T-helper 1 cell (primary cell): Measurements from ENCODE around the gene USP9X.
"Not testable (repeated sequence)": the region's sequence is repeated elsewhere in the genome, so short reads cannot be mapped to it uniquely, and the experiment has no call there.

Experiments
- DNase-seq, 5 donors: peaks; one replicate each; pipeline ENCODE4 v3.0.0-alpha.2; 2012 to 2020

The USP9X gene

DNA sequence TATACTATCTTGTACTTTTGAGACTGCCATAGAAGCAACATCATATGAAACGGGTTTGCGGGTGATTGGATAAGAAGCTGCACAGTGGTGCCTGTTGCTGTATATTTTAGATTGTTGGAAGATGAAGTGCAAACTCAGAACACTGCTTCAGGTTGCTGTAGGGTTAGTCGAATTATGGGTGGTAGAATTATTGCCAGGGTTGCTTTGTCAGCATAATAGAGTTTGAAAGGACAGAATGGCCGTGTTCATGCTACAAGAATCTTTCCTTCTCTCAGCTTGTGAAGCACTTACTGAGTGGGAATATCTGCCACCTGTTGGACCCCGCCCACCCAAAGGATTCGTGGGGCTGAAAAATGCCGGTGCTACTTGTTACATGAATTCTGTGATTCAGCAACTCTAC lies 115.5 kb downstream of the USP9X start:
- DNase-seq, result no peak

DNA sequence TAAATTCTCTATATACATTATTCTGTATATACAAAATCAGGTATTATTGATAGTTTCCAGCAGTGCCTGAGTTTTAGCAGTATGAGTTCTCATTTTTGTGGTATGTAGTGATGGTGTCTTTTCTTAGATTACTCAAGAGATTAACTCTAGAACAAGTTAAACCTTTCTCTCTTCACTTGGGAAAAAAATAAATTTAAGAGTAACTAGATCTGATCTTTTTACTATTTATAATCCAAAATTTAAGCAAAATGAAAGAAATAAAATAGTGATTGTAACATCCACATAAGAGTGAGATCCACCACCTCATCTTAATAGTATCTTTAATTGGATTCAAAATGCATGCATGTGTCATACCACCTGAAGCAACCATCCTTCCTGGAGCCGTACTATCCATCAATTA lies 124.6 kb downstream of the USP9X start:
- DNase-seq, result no peak

DNA sequence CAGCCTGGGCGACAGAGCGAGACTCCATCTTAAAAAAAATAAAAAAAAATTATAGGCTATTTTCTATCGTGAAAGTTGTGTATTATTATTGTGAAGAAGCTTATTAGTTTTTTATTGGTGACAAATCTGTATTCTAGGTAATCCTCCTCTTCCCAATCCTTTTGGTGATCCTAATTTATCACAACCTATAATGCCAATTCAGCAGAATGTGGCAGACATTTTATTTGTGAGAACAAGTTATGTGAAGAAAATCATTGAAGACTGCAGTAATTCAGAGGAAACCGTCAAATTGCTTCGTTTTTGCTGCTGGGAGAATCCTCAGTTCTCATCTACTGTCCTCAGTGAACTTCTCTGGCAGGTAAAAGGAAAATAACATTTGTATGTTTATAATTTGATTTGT lies 139.4 kb downstream of the USP9X start:
- no peak for DNase-seq

DNA sequence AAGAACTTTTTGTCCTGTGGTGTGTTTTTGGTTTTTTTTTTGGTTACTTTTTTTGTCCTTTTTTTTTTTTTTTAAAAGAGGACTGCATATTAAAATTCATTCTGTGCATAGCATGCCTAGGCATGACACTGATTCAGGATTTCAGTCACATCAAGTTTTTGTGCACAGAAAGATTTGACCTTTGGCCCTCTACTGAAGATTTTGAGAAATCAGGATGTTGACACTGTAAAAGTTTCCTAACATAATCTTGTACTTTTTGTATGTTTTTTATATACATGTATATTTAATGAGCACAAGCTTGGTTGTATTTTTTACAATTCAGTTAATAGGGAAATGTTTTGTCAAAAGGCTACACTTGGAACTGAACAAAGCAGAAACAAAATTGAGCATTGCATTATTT lies 148.7 kb downstream of the USP9X start:
- no peak for DNase-seq

DNA sequence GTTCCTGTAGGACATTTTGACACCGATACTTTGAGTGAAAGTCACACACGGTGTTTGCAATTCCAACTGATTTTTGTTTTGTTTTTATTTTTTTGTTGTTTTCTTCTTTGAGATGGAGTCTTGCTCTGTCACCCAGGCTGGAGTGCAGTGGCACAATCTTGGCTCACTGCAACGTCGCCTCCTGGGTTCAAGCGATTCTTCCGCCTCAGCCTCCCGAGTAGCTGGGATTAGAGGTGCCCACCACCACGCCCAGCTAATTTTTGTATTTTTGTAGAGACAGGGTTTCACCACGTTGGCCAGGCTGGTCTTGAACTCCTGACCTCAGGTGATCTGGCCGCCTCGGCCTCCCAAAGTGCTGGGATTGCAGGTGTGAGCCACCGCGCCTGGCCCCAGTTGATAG lies 149.2 kb downstream of the USP9X start:
- not testable (repeated sequence) for DNase-seq

DNA sequence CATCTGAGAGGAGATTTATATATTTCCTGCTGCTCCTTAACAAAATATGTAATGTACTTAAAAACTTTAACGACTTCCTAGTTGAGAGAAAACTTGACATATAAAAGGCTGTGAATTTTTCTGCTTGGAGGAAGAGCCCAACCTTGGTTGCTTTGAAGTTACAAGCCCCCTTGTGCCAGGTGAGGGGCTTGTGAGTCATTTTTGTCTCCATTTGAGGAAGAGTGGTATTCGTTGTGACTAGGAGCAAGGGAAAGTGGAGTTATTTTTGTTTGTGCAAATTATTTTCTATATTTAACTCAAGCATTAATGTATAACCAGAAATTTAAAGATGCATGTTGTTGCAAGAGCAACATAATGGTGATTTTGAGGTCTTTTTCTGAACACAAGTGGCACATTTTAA lies 149.7 kb downstream of the USP9X start:
- DNase-seq, result no peak

DNA sequence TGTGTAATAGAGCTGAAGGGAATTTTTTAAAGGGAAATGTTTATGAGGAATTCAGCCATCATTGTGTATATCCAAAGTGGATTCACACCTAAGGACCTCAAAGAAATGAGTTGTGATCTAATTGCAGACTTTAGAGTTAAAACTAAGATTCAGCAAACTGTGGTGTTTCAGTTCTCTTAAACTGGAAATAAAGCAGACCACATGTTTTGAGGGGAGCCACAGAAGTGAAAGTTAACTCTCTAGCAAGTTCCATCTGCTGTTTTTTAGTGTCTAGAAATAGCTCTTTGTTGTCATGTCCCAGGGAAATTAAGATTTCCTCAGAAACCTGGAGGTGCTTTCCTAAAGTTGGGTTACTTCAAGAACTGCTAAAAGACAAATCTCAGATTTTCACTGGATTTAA lies 151.4 kb downstream of the USP9X start:
- DNase-seq, result no peak

DNA sequence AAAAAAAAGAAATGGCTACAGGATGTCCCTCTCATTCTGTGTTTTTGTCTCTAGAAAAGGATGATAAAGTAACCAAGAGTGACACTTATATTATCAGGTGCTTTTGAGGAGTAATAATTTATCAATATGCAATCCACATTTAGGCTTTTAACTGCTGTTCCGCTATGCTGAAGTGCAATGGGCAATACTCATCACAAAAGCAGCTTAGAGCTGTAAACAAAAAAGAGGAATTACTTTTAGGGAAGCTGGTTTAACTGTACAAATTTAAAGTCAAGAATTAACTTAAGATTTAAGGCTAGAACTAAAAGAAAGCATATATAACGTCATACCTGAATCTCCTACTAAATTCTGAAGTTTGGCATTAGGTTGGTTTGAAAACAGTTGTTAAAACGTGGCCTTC lies 155.3 kb downstream of the USP9X start:
- no peak for DNase-seq

DNA sequence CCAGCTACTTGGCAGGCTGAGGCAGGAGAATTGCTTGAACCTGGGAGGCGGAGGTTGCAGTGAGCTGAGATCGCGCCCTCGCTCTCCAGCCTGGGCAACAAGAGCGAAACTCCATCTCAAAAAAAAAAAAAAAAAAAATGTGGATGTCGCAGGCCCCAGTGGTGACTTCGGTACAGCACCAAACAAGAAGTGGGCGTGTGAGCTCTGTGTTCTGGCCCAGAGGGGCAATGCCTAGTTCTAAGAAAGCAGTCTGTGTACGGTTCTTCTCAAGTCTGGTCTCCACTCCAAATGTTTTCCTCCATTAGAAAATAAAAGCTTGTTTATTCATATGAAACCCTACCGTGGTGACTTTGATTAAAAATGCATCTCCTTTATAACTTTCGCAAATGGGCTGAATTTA lies 156.7 kb downstream of the USP9X start:
- DNase-seq, result no peak

DNA sequence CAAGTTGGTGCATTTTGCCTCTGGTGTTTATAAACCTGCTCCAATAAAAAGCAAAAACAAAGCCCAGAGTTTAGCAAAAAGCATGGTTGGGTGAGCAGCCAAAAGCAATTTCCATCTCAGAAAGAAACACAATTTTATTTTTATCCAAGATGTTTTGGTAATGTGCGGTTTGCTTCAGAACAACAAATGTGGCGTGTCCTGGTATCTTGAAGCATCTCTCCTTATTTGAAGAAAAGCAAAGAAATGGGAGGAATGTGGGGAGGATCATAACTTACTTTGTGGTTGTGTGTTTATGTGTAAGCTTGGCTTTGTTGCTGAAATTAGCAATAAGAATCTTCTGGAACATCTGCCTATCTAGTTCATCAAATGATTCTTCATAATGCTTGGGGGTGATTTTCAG lies 160.4 kb downstream of the USP9X start:
- no peak for DNase-seq

DNA sequence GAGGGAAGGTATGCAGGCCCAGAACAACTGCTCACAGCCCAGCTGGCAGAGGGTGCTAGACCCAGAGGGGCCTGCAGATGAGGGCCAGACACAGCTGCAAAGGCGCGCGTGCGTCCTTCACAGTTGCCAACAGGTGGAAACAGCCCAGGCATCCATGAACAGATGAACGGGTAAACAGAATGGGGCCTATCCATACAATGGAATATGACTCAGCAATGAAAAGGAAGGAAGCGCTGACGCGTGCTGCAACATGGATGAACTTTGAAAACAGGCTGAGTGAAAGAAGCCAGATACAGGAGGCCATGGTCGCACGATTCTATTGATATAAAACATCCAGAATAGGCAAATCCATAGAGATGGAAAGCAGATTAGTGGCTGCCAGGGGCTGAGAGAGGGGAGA lies 165.6 kb downstream of the USP9X start:
- DNase-seq, result no peak

DNA sequence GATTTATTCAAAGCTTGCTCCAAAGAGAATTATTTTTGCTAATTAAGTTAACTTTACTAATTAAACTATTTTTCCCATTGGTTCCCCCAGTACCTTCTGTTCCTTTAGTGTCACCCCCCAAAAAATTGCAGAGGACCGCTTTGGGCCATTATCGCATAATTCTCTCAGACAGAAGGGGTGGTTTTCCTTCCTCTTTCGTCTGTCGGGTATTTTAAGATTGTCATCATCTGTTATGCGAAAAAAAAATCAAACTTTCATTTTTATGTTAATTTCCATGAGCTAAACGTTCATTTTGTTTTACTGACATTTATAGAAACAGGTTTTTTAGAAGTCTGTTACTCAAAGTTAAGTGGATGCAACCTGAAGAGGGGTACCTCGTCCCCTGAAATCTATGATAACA lies 172.6 kb downstream of the USP9X start:
- DNase-seq, result no peak

DNA sequence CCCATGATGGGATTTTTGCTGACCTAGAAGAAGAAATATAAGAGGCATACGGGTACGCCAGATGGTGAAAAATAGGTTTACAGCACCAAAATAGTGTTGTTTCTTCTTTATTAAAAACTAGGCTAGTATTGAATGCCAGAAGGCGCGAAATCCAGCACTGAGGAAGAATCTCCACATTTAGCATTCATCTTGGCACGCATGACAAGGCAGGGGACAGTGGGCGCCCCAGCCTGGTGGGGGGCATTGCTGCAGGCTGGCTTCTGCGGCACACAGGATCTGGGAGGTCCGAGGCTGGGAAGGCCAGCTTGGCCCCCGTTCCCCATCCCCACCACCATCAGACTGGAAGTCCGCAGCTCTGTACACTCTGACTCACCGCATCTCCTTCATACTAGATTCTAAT lies 173.0 kb downstream of the USP9X start:
- no peak for DNase-seq

DNA sequence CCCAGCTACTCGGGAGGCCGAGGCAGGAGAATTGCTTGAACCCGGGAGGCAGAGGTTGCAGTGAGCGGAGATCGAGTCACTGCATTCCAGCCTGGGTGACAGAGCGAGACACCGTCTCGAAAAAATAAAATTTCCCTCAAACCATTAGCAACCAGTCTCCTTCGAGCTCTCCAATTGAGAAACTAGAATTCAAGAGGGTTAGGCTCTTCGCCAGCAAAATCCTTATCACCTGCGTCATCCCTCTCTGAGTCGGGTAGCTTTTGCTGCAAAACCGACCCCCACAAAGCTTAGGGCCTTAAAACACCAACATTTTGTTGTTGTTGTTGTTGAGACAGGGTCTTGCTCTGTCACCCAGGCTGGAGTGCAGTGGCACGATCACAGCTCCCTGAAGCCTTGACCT lies 173.6 kb downstream of the USP9X start:
- no peak for DNase-seq

DNA sequence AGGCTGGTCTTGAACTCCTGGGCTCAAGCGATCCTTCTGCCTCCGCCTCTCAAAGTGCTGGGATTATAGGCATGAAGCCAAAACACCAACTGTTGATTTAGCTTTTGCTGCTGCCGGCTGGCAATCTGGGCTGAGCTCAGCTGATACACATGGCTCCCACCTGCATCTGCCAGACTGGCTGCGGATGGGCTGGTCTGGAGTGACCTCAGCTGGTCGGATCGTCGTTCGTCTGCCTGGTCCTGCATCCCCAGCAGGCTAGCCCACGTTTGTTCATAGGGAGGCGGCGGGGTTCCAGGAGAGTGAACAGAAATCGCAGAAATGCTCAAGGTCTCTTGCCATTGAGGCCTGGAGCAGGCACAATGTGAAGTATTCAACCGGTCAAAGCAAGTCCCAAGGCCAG lies 174.3 kb downstream of the USP9X start:
- DNase-seq, result no peak

DNA sequence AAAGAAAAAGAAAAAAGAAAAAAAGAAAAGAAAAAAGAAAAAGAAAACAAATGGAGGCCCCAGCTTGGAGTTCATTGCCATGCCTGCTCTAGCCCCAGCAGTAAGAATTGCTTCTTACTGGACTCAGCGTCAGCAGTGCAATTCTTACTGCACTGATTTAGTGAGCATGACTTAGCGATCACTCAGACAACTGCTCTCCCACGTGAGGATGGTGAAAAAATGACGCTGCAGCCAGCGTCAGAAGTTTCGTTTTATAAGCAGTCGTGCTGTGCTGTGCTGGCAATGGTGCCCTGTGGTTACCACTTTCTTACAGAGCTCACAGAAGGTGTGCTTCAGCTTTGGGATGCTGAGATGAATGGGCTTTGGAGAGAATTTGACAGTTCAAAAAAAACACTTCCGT lies 180.4 kb downstream of the USP9X start:
- peak in 4 of 5 donors; percentile 16 to 88 (median 34) for DNase-seq

DNA sequence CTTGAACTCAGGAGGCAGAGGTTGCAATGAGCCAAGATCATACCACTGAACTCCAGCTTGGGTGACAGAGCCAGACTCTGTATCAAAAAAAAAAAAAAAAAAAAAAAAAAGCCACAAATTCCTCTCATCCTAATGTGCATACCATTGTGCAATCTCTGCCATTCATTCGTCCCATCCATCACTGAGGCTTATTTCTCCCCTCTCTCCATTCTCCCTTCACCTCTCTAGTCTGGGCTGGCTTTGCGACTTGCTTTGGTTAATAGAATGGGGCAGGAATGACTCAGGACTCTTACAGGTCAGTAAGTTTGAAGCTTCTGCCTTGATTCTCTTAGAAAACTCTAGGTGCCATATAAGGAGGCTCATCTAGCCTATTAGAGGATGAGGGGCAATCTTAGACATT lies 188.4 kb downstream of the USP9X start:
- DNase-seq, result no peak

DNA sequence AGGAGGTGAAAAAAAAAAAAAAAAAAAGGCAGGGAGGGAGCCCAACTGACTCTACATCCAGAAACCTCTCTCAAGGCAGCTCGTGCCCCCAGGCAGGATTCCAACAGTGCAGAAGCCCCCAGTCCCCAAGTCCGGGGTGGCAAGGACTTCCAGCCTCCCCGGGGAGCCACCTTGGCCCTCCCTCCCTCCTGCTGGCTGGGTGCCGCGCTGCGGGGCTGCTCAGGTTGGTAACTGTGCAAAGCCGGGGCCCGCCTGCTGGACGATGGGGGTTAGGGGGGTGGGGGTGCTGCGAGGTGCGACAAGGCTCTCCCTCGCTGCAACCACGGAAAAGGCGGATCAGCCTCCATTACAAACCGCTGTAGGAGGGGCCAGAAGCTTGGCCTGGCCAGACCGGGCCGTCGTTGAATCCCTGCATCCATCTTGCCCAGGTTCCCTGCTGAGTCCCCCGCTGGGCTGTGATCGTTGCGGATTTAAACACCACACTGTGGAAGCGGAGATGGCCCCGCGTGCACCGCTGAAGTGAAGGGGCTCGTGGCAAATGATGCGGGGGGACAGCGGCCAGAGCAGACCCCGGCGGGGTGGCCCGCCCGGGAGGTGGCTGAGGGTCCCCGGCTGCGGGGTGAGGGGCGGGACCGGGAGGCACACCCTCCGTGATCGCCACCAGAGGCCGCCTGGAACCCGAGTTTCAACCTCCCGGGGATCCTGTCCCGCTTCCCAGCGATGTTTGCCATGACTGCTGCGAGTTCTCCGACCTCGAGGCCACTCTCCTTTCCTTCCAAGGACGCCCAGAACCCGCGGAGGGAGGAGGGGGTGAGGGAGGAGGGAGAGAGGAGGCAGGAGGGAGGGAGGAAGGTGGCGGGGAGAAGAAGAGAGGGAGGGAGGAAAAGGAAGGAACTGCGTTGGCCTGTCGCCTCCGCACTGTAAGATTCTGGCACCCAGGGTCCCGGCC lies 190.7 kb downstream of the USP9X start:
- DNase-seq, result peak; percentile 7 to 56 (median 29)

DNA sequence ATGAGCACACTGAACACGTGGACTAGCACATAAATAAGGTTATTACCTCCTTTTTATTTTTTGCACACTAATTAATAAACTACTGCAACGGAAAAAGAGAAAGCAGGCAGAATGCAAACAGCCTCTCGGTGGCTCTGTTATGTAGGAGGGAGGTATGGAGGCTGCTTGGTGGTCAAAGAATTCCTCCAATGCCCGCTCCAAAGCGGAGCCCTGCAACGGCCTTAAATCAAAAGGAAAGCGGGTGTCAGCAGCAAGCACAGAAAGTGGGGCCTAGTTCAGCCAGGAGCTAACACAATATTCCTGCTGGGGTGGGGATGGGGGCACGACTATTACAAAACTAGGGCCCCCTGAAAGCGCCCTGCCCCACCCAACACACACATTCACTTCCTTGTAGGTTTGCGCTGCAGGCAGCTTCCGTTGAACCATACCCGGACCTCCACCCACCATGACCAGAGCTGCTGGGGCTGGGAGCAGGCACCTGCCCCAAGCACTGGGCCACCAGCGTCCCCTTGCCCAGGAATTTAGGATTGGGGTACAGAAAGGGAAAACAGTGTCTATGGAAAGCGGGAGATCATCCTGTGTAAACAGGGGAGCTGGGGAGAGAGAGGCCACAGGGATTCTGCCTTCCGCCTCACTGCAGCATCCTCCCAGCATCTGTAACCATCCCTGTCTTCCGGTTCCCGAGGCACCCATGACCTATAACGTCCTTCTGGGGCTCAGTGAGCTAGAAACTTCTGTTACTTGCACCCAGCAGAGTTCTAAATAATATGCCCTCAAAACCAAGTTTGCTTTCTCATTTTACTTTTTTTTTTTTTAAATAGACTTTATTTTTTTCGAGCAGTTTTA lies 191.6 kb downstream of the USP9X start:
- DNase-seq, result no peak

DNA sequence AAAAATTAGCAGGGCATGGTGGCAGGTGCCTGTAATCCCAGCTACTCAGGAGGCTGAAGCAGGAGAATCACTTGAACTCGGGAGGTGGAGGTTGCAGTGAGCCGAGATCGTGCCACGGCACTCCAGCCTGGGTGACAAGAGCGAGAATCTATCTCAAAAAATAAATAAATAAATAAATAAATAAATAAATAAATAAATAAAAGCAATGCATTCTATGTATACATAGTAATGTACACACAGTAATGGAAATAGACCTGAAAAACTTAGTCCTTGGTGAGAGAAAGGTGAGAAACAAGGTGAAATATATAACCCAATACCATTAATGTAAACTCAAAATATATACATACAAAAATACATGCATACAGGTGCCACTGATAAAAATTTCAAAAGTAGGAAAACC lies 197.1 kb downstream of the USP9X start:
- DNase-seq, result not testable (repeated sequence)

DNA sequence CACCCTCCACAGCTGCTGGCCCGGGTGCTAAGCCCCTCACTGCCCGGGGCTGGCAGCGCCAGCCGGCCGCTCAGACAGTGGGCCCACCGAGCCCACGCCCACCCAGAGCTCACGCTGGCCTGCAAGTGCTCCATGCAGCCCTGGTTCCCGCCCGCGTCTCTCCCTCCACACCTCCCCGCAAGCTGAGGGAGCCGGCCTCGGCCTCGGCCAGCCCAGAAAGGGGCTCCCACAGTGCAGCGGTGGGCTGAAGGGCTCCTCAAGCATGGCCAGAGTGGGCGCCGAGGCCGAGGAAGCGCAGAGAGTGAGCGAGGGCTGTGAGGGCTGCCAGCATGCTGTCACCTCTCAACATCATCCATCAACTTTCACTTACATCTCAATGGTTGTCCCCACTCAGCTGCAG lies 200.7 kb downstream of the USP9X start:
- DNase-seq, result not testable (repeated sequence)
